GM21737 (cell line): ENCODE data around the gene RASGEF1C.

Experiments
- ATAC-seq: cut with Tn5 transposase; IDR thresholded peaks from one replicate; pipeline ENCODE4 v1.9.1; 2021; ENCODE audit warnings: mild to moderate bottlenecking, moderate library complexity; ENCODE audit not compliant: unreplicated experiment

The RASGEF1C gene

DNA sequence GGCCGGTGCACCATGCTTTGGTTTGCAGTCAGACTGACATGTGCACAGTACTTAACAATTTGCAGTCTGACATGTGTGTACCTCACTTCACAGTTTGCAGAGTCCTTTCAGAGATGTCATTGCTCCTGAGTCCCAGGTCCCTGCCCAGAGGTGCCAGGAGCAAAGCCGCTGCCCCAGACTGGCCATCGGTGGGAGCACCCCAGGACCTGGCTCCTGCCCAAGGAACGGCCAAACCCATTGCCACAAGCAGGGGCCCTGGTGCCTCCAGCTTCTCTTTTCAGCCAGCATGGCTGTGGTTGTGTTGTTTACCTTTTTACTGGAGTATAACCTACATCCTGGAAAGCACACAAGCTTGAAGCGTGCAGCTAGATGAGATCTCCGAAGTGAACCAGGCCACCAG, 28.6 kb downstream of the RASGEF1C start:
- ATAC-seq, result no peak

DNA sequence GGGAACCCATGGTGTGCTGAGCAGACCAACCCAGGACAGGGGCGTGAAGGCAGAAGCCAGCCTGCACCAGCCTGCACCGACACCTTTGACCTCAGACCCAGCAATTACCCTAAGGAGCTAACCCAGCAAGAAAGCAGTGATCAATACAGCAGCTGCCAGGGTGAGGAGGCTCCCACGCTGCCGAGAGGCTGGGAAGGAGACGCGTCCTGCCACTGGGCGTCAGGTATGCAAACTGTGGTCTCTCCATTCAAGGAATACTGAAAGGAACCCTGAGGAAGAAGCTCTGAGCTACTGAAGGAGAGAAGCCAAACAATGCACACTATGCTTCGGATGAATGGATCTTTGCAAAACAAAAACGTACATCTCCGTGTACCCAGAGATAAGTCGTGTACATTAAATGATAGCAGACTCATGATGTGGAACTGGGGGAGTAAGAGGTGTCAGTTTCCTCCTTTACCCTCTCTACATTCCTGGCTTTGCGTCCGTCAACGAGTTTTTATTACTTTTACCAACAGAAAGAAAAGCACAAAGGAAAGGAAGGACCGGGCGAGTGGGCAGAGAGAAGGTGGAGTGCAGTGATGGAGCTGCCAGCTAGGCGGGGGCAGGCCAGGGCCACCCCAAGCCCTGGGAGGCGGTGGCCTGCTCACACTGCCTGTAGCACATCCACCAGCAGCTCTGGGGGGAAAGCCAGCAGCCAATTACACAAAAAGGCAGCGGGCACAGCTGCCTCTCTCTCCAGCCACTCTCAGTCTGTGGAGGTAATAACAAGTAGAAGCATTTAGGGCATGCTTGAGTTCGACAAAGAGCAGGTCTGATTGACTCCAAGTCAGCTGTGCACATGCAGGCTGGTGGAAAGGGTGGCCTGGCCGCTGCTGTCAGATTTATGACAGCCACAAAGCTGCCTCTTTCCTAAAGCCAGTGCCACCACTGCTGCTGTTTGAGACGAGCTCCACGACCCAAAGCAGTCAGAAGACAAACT, 29.3 kb downstream of the RASGEF1C start:
- no peak for ATAC-seq

DNA sequence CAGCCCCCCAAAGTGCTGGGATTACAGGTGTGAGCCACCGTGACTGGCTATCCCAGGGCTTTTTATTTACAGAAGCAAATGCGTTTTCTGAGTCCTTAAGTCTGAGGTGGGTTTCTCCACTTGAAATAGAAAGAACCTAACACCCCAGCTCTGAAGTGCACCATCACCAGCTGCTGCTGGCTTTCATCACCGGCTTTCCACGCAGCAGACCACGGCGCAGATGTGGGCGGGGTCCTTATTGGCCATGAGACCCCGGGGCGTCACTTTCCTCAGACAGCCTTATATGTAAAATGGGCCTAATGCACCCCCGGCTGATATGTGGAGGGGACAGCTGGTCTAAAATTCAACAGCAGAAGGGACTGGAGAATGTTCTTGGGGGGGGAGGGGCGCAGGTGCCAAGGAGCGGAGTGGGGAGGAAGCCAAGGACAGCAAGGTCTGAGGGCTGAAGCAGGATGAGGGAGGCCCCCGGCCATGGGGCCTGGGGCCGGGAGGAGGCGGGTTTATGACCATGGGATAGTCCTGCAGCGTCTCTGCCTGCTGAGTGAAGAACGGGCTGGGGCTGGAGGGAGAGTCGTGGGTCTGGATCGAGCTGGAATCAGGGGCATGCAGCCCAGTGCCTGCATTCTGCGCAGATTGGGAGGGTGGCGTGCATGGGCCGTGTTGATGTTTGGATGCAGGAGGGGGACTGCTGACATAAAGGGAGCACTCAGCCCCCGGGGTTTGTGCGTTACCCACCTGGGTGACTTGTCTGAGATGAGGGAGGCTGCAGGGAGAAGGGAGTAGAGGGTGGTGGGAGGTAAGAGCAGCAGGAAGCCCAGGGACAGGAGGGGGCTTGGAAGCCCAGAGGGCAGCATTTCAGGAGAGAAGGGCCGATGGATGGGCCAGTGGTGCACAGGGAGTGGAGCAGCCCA, 30.2 kb downstream of the RASGEF1C start:
- no peak for ATAC-seq

DNA sequence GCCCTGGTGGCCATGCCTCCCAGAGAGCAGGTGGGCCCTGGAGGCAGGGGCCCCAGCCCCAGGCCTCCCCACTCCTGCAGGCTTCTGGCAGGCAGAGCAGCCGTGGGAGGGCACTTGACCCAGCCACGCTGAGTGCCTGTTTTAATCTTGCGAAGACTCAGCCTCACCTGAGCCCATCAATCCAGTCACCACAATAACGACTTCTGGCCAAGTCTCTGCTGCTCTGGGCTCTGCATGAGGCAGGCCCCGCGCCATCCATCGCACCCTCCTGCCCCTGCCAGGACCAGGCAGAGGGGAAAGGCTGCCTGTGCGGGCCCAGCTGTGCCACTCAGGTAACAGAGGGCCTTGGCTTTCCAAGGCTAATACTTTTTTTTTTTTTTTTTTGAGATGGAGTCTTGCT, 32.8 kb downstream of the RASGEF1C start:
- no peak for ATAC-seq

DNA sequence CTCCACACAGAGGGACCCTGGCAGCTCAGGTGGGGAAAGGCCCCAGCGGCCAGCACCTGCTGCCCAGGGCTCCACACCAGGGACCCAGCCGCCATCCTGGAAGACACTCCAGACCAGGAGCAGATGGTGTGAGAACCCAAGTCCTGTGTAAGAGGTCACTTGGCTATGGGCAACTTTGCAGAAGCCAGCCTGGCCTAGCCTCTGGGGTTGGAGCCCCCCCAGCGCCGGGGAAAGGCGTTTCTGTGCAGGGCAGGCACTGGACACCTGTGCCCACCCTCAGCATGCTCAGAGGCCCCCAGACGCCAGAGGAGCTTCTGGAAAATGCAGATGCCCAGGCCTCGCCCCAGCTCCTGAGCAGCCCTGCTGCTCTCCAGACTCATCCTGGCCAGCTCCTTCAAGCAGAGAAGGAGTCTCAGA, 34.0 kb downstream of the RASGEF1C start:
- ATAC-seq, result no peak

DNA sequence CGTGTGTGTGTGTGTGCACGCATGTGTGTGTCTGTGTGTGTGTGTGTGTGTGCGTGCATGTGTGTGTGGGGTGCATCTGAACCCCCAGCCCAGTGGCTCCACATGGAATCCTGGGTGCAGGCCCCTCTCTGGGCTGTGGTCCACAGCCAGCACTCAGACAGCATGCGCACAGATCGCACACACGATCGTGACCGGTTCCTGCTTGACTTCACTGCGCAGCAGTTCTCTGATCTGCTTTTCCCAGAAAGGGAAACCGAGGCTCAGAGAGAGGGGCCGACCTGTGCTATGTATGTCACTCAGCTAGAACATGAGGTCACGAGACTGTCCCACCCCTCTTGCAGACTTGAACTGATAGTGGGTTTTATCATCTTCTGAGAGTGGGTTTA, 34.4 kb downstream of the RASGEF1C start:
- ATAC-seq, result no peak

DNA sequence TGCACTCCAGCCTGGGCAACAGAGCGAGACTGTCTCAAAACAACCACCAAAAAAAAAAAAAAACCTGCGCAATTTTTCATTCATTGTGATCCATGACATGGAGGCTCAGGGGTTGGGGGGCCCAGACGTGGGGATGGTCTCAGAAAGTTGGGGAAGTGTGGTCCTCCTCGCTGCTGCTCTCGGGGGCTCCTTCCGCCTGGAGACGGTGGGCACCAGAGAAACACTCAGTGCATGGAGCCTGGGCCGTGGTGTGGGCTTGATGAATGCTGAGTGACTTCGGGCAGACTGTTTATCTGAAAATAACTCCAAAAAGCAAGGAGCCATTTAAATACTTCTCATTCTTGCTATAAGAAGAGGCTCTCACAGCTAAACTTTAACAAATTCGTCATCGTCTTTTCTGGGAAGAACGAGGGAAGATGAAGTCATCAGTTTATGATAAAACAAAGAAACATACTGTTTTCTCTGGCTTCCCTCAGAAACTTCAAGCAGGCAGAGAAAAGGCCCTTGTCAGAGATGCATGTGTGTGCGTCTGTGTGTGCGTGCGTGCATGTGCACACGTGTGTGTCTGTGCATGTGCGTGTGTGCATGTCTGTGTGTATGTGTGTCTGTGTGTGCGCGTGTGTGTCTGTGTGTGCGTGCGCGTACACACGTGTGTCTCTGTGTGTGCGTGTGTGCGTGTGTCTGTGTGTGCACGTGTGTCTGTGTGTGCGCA, 35.0 kb downstream of the RASGEF1C start:
- ATAC-seq, result no peak

DNA sequence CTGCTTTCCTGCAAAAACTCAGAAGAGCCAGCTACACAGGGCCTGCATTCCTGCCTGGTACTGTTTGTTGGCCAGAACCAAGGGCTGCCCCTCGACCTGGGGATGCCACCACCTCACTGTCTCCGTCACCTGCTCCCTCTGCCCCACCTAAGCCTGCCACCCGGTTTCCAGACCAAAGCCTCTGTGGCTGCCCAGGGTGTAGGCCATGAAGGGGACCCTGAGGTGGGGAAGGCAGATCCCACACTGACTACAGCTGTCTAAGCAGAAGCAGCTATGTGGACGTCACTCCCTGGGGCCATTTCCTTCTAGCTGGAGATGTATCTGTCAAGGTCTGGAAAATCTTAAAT, 35.8 kb downstream of the RASGEF1C start:
- no peak for ATAC-seq

DNA sequence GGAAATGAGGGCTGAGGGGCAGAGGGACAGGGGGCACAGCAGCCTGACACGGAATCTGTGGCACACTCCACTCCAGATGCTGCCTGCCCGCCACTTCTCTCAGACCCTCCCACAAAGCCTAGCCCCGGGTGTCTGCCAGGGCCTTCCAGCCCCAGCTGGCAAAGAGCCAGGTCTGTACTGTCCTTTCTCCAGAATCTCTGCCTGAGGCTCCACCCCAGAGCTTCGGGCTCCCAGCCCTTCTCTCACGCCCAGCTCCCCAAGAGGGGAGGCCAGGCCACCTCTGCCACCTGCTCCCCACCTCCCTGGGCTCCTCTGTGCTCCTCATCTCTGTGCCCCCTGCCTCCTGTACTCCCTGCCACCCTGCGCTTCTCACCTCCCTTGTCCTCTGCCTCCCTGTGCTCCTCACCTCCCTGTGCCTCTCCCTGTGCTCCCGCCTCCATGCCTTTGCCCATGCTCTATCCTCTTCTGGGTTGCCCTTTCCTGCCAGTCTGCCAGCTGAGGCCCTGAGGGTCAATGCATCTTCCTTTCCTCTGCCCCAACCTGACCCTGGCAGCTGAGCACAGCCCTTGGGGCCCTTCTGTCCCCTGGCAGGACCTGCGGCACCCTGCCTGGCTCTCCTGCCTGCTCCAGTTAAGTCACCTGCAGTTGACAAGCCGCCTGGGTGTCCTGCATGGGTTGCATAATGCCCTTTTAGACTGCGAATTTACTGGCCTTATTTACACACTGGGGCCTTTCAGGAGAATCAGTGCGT, 36.4 kb downstream of the RASGEF1C start:
- ATAC-seq, result no peak

DNA sequence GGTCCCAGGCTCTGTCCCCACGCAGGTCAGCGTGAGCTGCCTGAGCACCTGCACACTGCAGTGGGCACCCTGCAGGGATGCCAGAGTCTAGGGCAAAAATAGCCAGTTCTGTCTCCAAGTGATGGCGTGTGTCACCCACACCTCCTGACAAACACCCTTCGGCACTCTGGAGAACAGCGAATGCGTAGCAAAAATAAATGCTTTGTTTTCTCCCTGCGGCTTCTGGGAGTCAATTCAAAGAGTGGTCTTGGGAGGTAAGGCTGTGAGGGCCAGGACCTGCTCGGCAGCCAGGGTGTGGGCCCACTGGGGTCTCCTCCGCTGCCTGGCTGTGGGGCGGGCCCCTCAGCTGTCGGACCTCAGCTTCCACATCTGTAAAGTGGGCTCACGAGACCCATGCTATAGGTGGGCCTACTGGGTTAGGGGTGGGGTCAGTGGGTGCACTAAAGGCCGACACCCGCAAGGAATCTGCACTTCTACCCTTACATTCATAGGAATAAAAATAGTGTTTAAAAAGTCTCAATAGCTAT, 37.4 kb downstream of the RASGEF1C start:
- ATAC-seq, result no peak

DNA sequence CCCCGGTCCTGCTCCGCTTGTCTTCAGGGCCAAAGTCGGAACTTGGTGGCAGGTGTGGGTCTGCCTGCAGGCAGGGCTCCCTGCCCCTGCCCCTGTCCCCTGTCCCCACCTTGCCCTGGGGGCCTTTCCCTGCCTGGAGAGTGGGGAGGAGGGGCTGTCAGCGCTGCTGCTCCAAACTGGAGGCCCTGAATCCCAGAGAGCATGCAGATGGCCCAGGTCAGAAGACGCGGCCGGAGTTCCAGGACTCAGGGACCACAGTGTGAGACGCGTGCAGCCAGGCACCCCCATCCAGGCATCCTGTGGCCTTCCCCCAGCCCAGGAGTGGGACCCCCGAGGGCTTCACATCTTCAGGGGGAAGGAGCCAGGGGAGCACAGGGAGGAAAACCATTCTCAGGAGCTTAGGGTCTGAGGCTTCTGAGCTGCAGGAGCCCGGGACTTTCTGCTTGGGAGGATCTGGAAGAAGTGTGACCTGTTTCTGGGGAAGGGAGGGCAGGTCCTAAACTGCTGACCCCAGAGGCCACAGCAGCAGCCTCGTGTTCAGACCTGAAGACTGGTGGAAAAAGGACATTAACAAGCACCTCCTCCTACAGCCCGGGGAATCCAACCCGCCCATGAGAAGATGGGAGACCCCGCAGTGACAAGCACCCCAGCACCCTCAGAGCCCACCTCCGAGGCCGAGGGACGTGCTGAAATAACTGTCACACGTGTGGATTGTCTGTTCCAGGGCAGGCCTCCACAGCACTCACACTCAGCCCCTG, 38.0 kb downstream of the RASGEF1C start:
- ATAC-seq, result no peak

DNA sequence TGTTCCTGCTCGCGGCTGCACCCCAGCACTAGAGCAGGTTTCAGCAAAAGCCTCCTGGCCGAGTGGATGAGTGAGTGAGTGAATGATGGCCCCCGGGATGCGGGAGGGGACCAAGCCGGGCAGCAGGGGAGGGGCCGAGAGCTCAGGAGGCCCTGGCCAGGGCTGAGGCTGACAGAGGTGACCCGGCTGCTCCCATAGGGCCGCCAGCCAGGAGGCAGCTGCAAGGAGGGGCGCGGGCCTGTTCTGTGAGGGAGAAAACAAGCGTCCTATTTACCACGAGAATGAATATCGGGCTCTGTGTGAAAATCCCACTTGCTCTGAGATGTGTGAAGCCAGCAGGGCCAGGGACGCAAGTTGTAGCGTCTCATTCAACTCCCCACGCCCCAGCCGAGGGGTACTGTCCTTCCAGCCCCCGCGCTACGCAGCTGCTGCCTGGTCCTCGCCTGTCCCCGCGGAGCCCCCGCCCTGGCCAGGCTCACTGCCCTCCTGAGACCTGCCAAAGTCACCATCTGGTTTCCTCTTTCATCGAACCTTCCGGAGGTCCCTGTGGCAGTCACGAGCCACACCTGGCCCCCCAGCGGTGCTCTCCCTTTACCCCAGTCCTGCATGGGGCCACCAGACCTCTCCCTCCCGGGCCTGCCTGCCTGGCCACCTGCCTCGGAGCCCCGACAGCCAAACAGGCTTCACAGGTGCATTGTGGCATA, 38.8 kb downstream of the RASGEF1C start:
- no peak for ATAC-seq

DNA sequence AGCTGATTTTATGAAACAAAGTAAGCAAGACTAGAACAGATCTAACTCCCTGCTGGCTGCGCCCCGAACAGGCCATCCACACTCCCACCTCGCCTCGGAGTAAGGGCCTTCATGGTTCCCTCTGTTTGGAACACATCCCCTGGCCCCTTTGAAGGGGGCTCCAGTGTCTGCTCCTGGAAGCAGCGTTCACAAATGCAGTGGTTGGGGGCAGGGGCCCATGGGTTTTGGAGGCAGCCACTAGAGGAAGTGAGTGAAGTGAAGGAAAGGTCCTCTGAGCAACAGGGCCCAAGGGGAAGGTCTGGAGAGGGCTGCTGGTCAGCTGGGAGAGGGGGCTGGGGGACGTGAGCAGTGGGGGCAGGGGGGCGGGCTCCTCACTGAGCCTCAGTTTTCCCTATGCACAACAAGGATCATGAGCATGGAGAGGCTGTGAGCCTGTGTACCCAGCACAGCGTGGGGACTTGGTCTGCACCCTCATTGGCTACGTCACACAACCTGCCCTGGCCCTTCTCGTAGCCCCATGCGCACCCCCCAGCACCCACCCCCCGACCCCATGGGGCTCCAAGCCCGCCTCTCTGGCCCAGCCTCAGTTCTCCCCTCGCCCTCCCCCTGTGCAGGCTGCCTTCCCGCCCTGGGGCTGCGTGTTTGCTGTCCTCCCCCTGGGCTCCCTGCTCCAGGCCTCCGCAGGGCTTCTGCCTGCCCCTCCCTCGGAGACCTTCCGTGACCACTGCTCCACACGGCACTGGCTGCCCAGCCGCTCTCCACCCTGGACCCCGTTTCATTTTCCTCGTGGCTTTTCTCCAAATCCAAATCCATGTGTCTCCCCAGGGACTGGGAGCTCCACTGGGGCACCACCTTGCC, 39.5 kb downstream of the RASGEF1C start:
- ATAC-seq, result no peak

DNA sequence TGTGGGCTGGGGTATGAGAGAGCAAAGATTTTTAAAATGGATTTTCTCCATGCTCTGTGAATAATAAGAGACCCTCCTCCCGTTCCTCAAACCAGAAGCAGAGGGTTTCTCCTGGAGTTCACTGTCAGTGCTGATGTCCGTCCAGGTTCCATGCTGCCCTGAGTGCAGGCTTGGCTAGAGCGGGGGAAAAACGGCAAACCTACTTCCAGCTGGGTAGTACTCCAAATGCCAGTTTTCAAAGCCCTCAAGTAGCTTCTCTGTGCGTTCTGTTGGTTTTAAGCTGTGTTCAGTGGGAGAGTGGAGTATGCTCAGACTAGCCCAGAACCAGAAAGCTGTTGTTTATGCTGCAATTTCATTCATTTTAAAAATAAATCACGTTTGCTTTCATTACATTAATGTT, 40.3 kb downstream of the RASGEF1C start:
- no peak for ATAC-seq

DNA sequence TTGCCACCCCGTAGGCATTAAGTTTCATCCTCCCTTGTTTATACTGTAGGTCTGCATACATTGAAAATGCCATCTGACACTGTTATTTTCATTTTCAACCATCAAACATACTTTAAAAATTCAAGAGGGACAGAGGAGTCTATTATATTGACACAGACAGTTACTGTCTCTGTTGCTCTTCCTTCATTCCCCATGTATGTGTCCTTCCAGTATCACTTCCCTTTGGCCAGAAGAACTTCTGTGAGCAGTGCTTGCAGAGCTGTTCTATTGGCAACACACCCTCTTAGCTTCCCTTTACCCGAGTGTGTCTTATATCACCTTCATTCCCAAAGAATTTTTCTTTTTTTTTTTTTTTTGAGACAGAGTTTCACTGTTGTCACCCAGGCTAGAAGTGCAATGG, 42.8 kb downstream of the RASGEF1C start:
- ATAC-seq, result no peak

DNA sequence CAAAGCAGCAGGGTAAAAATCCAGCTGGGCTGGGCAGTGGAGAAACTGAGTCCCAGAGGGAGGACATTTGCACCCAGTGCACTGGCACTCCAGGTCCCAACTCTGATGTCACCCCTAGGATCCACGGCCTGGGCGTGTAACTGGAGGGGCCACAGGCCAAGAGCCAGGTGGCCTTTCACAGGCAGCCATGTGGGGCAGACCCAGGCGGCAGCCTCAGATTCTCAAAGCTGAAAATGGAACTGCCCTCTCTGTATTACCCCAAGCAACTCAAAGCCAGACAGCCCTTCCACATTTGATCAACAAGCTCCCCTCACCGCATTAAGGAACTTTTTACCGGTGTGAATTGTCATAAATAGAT, 46.7 kb downstream of the RASGEF1C start:
- ATAC-seq, result no peak

DNA sequence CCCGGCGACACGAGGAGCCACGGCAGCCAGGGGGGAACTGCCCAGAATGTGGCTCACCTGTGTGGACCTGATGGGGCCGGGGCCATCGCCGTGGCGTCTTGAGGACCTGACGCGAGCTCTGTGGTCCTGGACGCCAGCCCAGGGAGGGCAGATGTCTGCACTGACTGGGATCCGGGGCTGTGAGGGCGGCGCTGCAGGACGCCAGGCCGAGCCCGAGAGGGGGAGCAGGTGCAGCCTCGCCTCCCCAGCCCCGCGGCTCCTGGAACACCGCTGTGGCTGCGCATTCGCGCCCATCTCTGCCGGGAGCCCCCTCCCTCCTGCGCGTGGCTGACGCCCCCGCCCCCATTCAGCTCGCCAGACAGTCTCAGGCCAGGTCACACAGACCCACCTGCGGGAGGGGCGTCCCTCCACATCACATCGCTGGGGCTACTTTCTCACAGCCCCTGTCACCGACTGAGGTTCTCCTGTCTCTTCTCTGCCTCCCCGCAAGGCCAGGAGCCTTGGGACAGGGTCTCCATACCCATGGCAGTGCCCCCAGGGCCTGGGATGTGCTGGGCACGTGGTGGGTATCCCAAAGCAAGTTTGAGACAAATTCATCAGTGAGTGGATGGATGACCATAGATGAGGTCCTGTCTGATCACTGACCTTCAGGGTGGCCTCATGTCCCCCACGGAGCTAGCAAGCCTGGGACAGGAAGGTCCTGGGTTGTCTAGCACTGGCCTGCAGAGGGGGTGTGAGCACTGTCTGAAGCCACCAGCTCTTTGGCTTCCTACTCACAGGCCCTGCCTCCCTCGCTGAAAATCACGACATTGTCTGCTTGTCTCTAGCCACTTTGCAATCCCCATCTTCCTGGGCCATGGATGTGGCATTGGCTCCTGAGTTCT, 47.3 kb downstream of the RASGEF1C start:
- ATAC-seq, result no peak
